Measurements from ENCODE around the gene NOX5. TPM values are rescaled to one million over a fixed set of nuclear protein-coding genes. Genes with fewer than 3 reads are reported as not detected.

NOX5 gene
- total and polyA plus RNA-seq, 10 donors: 0.36 to 29.2 (median 13.5) TPM

DNA sequence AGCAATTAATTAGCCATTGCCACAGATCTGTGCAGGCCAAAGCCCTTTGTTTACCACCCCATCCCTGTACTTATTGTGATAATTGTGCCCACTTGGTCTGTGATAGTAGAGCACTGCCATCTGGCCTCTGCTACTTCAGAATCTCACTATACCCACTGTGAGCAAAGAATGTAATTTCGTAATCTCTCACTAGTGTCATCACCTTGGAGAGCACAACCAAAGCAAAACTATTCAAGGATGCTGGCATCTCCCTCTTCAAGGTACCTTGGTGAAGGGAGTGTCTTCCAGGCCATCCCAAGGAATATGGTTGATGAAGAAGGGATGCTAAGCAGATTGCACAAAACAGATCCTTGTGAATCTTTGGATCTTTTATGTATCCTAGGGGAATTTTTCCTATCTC lies 34.7 kb upstream of the NOX5 start:
- 82 to 93% (median 90%) methylated on average over 1 of the region's 1 CpG for WGBS, 5 donors
- intact Hi-C loops (cut with DNase I; ENCODE audit: low total_unique reads): no loop called here
- no peak overlapping the region for H3K4me3 ChIP-seq
- peaks cover 0 to 24% (median 14%) of the 10 kb centered on the region in 8 donors for H3K9me3 ChIP-seq
- TF ChIP-seq POLR2A (IDR thresholded peaks at IDR 0.05) (no peak), POLR2AphosphoS5 (IDR thresholded peaks at IDR 0.05) (no peak)
- TF ChIP-seq, protein P1, sequence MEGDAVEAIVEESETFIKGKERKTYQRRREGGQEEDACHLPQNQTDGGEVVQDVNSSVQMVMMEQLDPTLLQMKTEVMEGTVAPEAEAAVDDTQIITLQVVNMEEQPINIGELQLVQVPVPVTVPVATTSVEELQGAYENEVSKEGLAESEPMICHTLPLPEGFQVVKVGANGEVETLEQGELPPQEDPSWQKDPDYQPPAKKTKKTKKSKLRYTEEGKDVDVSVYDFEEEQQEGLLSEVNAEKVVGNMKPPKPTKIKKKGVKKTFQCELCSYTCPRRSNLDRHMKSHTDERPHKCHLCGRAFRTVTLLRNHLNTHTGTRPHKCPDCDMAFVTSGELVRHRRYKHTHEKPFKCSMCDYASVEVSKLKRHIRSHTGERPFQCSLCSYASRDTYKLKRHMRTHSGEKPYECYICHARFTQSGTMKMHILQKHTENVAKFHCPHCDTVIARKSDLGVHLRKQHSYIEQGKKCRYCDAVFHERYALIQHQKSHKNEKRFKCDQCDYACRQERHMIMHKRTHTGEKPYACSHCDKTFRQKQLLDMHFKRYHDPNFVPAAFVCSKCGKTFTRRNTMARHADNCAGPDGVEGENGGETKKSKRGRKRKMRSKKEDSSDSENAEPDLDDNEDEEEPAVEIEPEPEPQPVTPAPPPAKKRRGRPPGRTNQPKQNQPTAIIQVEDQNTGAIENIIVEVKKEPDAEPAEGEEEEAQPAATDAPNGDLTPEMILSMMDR (IDR thresholded peaks at IDR 0.05 in 8 of 11, conservative IDR thresholded peaks at IDR 0.05 in 3 of 11): no peak
- H3K36me3 ChIP-seq: no peaks in the 10 kb centered on the region
- H3K27me3 ChIP-seq (replicated peaks in 1 of 7): peaks cover 0 to 21% (median 0%) of the 10 kb centered on the region in 7 donors
- no peak for DNase-seq
- H3K4me1 ChIP-seq: no peaks in the 10 kb centered on the region
- H3K27ac ChIP-seq: no peak overlapping the region

DNA sequence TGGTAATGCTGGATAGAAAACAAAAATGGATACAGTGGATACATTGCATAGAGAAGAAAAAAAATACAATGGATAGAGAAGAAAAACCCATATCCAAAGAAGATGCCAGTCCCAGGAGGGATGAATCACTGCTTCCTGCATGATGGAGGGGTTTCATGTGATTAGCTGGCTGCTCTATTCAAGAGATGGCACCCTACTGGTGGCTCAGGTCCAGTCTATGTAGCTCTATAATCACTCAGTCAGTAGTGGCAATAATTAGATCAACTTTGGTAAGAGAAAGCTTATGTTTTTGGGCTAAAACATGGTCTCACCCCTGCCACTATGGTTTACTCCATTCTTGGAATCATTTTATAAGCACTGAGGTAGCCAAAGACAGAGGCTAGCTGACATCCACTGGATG lies 33.7 kb upstream of the NOX5 start:
- intact Hi-C loops (cut with DNase I; ENCODE audit: low total_unique reads): no loop called here
- TF ChIP-seq POLR2AphosphoS5 (IDR thresholded peaks at IDR 0.05): no peak
- no peak for TF ChIP-seq POLR2A (IDR thresholded peaks at IDR 0.05)
- TF ChIP-seq, protein P1 (IDR thresholded peaks at IDR 0.05 in 8 of 11, conservative IDR thresholded peaks at IDR 0.05 in 3 of 11): no peak
- DNase-seq: no peak

DNA sequence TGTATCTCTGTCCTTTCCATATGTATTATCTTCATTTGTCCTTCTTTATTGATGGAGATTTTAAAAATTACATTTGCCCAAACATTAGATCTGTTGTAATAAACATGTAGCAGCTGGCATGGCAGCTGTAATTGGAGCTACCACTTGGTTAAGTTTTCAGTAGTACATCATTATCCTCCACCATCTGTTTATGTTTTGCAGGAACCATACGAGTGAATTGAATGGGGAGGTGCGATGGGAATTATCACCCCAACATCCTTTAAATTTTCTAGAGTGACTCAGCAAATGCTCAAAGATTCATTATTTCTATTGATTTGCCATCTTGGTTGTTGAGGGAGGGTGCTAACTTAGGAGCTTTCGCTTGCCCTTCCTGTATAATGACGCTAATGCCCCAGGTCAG lies 32.6 kb upstream of the NOX5 start:
- H3K9me3 ChIP-seq: peaks cover 0 to 11% (median 6%) of the 10 kb centered on the region in 8 donors
- intact Hi-C loops (cut with DNase I; ENCODE audit: low total_unique reads): no loop called here
- peaks cover 0 to 11% (median 0%) of the 10 kb centered on the region in 7 donors for H3K27me3 ChIP-seq (replicated peaks in 1 of 7)
- DNase-seq: no peak
- H3K4me3 ChIP-seq: no peak overlapping the region
- no peaks in the 10 kb centered on the region for H3K36me3 ChIP-seq
- WGBS, 5 donors: 93 to 98% (median 94%) methylated on average over 4 of the region's 4 CpGs
- H3K27ac ChIP-seq: no peak overlapping the region
- no peaks in the 10 kb centered on the region for H3K4me1 ChIP-seq
- TF ChIP-seq POLR2AphosphoS5 (IDR thresholded peaks at IDR 0.05) (no peak), POLR2A (IDR thresholded peaks at IDR 0.05) (no peak)
- TF ChIP-seq, protein P1 (IDR thresholded peaks at IDR 0.05 in 8 of 11, conservative IDR thresholded peaks at IDR 0.05 in 3 of 11): no peak

More for the DNA sequence above, 33.7 kb upstream of the NOX5 start:
- H3K27ac ChIP-seq: no peak overlapping the region
- H3K4me3 ChIP-seq: no peak overlapping the region
- peaks cover 0 to 15% (median 0%) of the 10 kb centered on the region in 7 donors for H3K27me3 ChIP-seq (replicated peaks in 1 of 7)
- peaks cover 0 to 18% (median 12%) of the 10 kb centered on the region in 8 donors for H3K9me3 ChIP-seq
- no peaks in the 10 kb centered on the region for H3K4me1 ChIP-seq
- H3K36me3 ChIP-seq: no peaks in the 10 kb centered on the region

DNA sequence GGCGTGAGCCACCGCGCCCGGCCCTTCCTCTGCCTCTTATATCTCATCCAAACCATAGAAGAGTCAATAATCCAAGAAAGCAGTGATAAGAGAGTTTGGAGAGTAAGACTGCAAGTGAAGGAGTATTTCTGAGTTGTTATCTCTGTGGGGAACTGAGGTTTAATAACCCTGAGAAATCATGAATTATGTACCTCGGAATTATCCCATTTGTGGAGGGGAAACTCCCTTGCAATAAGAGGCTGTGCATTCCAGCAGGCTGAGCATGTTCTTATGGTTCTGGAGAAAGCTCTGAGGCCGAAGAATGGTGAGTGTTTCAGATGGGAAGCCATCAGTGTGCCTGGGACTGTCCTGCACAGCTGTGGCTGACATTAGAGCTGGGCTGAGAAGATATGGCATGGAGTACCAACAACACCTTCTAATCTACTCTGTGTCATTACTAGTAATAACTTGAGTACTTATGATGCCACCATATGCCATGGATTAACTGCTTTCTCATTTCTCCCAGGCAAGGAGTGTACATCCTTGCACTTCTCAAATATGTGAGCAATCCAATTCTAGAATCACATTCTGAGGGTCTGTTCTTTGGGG lies 31.4 kb upstream of the NOX5 start:
- no peaks in the 10 kb centered on the region for H3K36me3 ChIP-seq
- no peaks in the 10 kb centered on the region for H3K9me3 ChIP-seq
- WGBS, 5 donors: 90 to 96% (median 93%) methylated on average over 6 of the region's 6 CpGs
- intact Hi-C loops (cut with DNase I; ENCODE audit: low total_unique reads): no loop called here
- H3K4me1 ChIP-seq: no peaks in the 10 kb centered on the region
- no peak overlapping the region for H3K27ac ChIP-seq
- DNase-seq: no peak
- no peak overlapping the region for H3K4me3 ChIP-seq
- TF ChIP-seq, protein P1 (IDR thresholded peaks at IDR 0.05 in 8 of 11, conservative IDR thresholded peaks at IDR 0.05 in 3 of 11): no peak
- TF ChIP-seq POLR2AphosphoS5 (IDR thresholded peaks at IDR 0.05): no peak
- TF ChIP-seq POLR2A (IDR thresholded peaks at IDR 0.05): no peak
- H3K27me3 ChIP-seq (replicated peaks in 1 of 7): peaks cover 0 to 16% (median 0%) of the 10 kb centered on the region in 7 donors
